K562 (cell line): ENCODE results near the gene PRDM8. TPM values are rescaled to one million over a fixed set of nuclear protein-coding genes. Genes with fewer than 3 reads are reported as not detected.

ENCODE experiments used
- ATAC-seq: fragments of 200-7000 bp; cut with Tn5 transposase; 3 replicates; pipeline ENCODE4 v1.9.1; 2020; ENCODE audit warnings: moderate library complexity
- BruUV-seq: library from RNA; stranded (reverse); fragments of 400-500 nt; replicated peaks from 2 replicates; lab custom pipeline; 2021; lab: Mats Ljungman, UMichigan
- CTCF ChIA-PET: fragments of 300-600 bp; formaldehyde crosslinking; extraction: SDS; loops from one replicate; lab custom pipeline; 2021; ENCODE audit warnings: low intra/inter-chr PET ratio; lab: Yijun Ruan, JAX
- POLR2A ChIA-PET: fragments of 300-600, 350-650 bp; sonication (Branson Sonifier 250); formaldehyde crosslinking; extraction: SDS; loops from one replicate; lab custom pipeline; 2021; ENCODE audit warnings: antibody characterized with exemption, inconsistent platforms; lab: Yijun Ruan, JAX
- DNase-seq, 4 experiments: peaks; one replicate each; pipeline versions ENCODE4 v3.0.0 to v3.0.0-alpha.2; 2011 to 2018; ENCODE audit warnings: low spot score in 3 of 4, mixed read lengths in 3 of 4; ENCODE audit errors: extremely low read depth in 1 of 4
- FAIRE-seq: peaks from 2 replicates; lab custom pipeline; 2011; peaks lifted over from hg19 to GRCh38; lab: Jason Lieb, UNC
- H2AFZ ChIP-seq: 2 replicates; pipeline ENCODE4 v1.6.0; 2011; ENCODE audit warnings: low read depth, low read length, control low read depth, inconsistent platforms
- H3K27ac ChIP-seq: fragments of 200-600 bp; 3 replicates; pipeline ENCODE4 v1.8.0; 2011; ENCODE audit warnings: low read depth, mild to moderate bottlenecking, control low read depth, inconsistent platforms, low read length, moderate library complexity, mixed read lengths; ENCODE audit errors: extremely low read depth
- H3K27me3 ChIP-seq, 2 experiments: fragments of 300-600 bp in 1 of 2; 2 replicates in 1 of 2; 3 replicates in 1 of 2; pipeline versions ENCODE4 v1.6.0 to v1.8.0; 2011; ENCODE audit warnings: inconsistent platforms in 2 of 2, low read length in 2 of 2, mild to moderate bottlenecking in 1 of 2, mixed read lengths in 1 of 2, moderate library complexity in 1 of 2; ENCODE audit not compliant: control insufficient read depth in 2 of 2, insufficient read depth in 2 of 2
- H3K36me3 ChIP-seq: fragments of 300-600 bp; 3 replicates; pipeline ENCODE4 v1.8.0; 2011; ENCODE audit warnings: mild to moderate bottlenecking, low read length, inconsistent platforms; ENCODE audit not compliant: control insufficient read depth, insufficient read depth
- H3K4me1 ChIP-seq, 2 experiments: fragments of 200-600 bp in 1 of 2; replicated peaks in 1 of 2; 2 replicates in 1 of 2; 3 replicates in 1 of 2; pipeline versions ENCODE4 v1.5.1 to v1.8.0; 2011; ENCODE audit warnings: inconsistent platforms in 2 of 2, low read length in 2 of 2, mild to moderate bottlenecking in 1 of 2, mixed read lengths in 1 of 2, moderate library complexity in 1 of 2; ENCODE audit not compliant: control insufficient read depth in 2 of 2, insufficient read depth in 2 of 2
- H3K4me2 ChIP-seq: 2 replicates; pipeline ENCODE4 v1.6.1; 2011; ENCODE audit warnings: low read length, control low read depth, inconsistent platforms, mixed read lengths; ENCODE audit not compliant: insufficient read depth
- H3K4me3 ChIP-seq: fragments of 200-600 bp; sonication (generic), shearing (Covaris generic); 2 replicates; pipeline ENCODE4 v1.5.1; 2016; ENCODE audit warnings: control low read depth, inconsistent platforms
- H3K79me2 ChIP-seq: fragments of 200-600 bp; 3 replicates; pipeline ENCODE4 v1.8.0; 2011; ENCODE audit warnings: low read length, inconsistent platforms; ENCODE audit not compliant: control insufficient read depth, insufficient read depth
- H3K9ac ChIP-seq, 2 experiments: 2 replicates each; pipeline versions ENCODE4 v1.6.0 to v1.6.1; 2011; ENCODE audit warnings: low read depth in 2 of 2, low read length in 2 of 2, control low read depth in 1 of 2, inconsistent platforms in 1 of 2, mild to moderate bottlenecking in 1 of 2, mixed read lengths in 1 of 2; ENCODE audit not compliant: insufficient read depth in 1 of 2
- H3K9me1 ChIP-seq: one replicate; pipeline ENCODE4 v1.6.0; 2011; ENCODE audit warnings: inconsistent platforms, mild to moderate bottlenecking, low read length, moderate library complexity; ENCODE audit not compliant: control insufficient read depth, insufficient read depth
- H3K9me3 ChIP-seq: replicated peaks from 2 replicates; pipeline ENCODE4 v1.5.1; 2011; ENCODE audit warnings: low read depth, low read length, inconsistent platforms; ENCODE audit not compliant: control insufficient read depth, insufficient read depth
- H4K20me1 ChIP-seq: replicated peaks from 2 replicates; pipeline ENCODE4 v1.6.1; 2011; ENCODE audit warnings: low read length, inconsistent platforms, mixed read lengths; ENCODE audit not compliant: control insufficient read depth, insufficient read depth
- BCLAF1 ChIP-seq, 2 experiments: fragments of 450-650 bp in 1 of 2; IDR thresholded peaks; 2 replicates each; pipeline ENCODE4 v1.6.1; 2011 to 2017; ENCODE audit warnings: low read depth in 2 of 2, antibody characterized with exemption in 1 of 2, borderline replicate concordance in 1 of 2, low read length in 1 of 2, mild to moderate bottlenecking in 1 of 2, mixed read lengths in 1 of 2; ENCODE audit not compliant: control insufficient read depth in 1 of 2
- BRF2 ChIP-seq: IDR thresholded peaks from 3 replicates; pipeline ENCODE4 v1.6.1; 2011; ENCODE audit warnings: borderline replicate concordance, mild to moderate bottlenecking; ENCODE audit not compliant: insufficient read length, insufficient read depth
- CEBPB ChIP-seq: fragments of 450-650 bp; IDR thresholded peaks from 2 replicates; pipeline ENCODE4 v1.6.1; 2016; ENCODE audit warnings: missing genetic modification characterization, missing compliant biosample characterization
- CEBPG ChIP-seq, 3 experiments: fragments of 200-800 bp in 1 of 3; sonication (Bioruptor generic) in 1 of 3; sonication (generic) in 1 of 3; formaldehyde crosslinking in 1 of 3; IDR thresholded peaks in 2 of 3; conservative IDR thresholded peaks in 1 of 3; 2 replicates each; pipeline versions ENCODE4 v1.6.1 to v1.8.0; 2016 to 2022; ENCODE audit warnings: missing compliant biosample characterization in 2 of 3, missing genetic modification characterization in 2 of 3, mild to moderate bottlenecking in 1 of 3, missing genetic modification reagents in 1 of 3
- DPF2 ChIP-seq: fragments of 450-650 bp; IDR thresholded peaks from 2 replicates; pipeline ENCODE4 v1.6.1; 2016
- EP300 ChIP-seq: IDR thresholded peaks from 2 replicates; pipeline ENCODE4 v1.6.1; 2012; ENCODE audit warnings: low read length, improper control_type of control experiment
- MAFG ChIP-seq: fragments of 450-650 bp; conservative IDR thresholded peaks from 2 replicates; pipeline ENCODE4 v1.6.1; 2016; ENCODE audit warnings: missing genetic modification characterization, missing compliant biosample characterization
- MXI1 ChIP-seq: IDR thresholded peaks from 2 replicates; pipeline ENCODE4 v1.6.1; 2011; ENCODE audit warnings: low read depth, mild to moderate bottlenecking, improper control_type of control experiment, low read length
- PKNOX1 ChIP-seq: fragments of 450-650 bp; IDR thresholded peaks from 2 replicates; pipeline ENCODE4 v1.6.1; 2016
- POLR2AphosphoS5 ChIP-seq: IDR thresholded peaks from 2 replicates; pipeline ENCODE4 v1.6.1; 2011; ENCODE audit warnings: mild to moderate bottlenecking, low read depth, low read length, moderate library complexity; ENCODE audit not compliant: control insufficient read depth, insufficient read depth
- RBFOX2 ChIP-seq: fragments of 200-400 bp; formaldehyde crosslinking; IDR thresholded peaks from 2 replicates; pipeline ENCODE4 v1.6.1; 2017; ENCODE audit warnings: low read depth, mild to moderate bottlenecking, low read length, moderate library complexity
- ZNF133 ChIP-seq: fragments of 250-450 bp; sonication (Bioruptor Pico); IDR thresholded peaks from 2 replicates; pipeline ENCODE4 v1.4.0; 2020; ENCODE audit warnings: mild to moderate bottlenecking
- ZNF75A ChIP-seq: fragments of 450-650 bp; formaldehyde crosslinking; IDR thresholded peaks from 2 replicates; pipeline ENCODE4 v1.4.0; 2020; ENCODE audit warnings: mild to moderate bottlenecking
- WGBS: fragments of 100-300 bp; shearing (Covaris generic); methylation state at CpG from one replicate; pipeline ENCODE4 v1.1.6; 2016; ENCODE audit warnings: low coverage, mixed read lengths; ENCODE audit not compliant: insufficient coverage; ENCODE audit errors: missing lambda C conversion rate; 5-methylcytosine and 5-hydroxymethylcytosine counted together
- in situ Hi-C: fragments of 300-500 bp; cut with MboI; formaldehyde crosslinking; loops from 4 replicates; pipeline ENCODE4 v1.15.0; 2018; ENCODE audit warnings: inconsistent platforms, mixed read lengths
- intact Hi-C: fragments of 100-400 bp; cut with micrococcal nuclease; formaldehyde crosslinking; loops from 2 replicates; pipeline ENCODE4 v1.14.2; 2022
- polyA plus RNA-seq, 8 experiments: library from polyadenylated mRNA; depleted of rRNA in 4 of 8; stranded (reverse) in 5 of 8; unstranded in 3 of 8; fragments of >200 nt; fragmentation: Nextera tagmentation in 2 of 8; fragmentation: Illumina TruSeq in 1 of 8; extraction: Ambion mirVana in 2 of 8; extraction: Trizol in 1 of 8; gene quantifications; 2 replicates each; pipeline versions ENCODE4 v1.2.1 to v1.2.3, GENCODE V29; 2011 to 2014; ENCODE audit warnings: inconsistent platforms in 1 of 8, missing spikeins in 1 of 8
- total RNA-seq, 7 experiments: library from RNA; depleted of rRNA in 6 of 7; stranded (reverse); fragments of >200 nt in 6 of 7; fragmentation: Illumina TruSeq in 2 of 7; extraction: Trizol in 2 of 7; gene quantifications; 2 replicates each; pipeline versions ENCODE4 v1.2.1 to v1.2.3, GENCODE V29; 2011 to 2021; ENCODE audit warnings: low replicate concordance in 1 of 7

PRDM8 gene
- total and polyA plus RNA-seq, 9 of the 15 experiments (the other 6 are each of a cell fraction or from before 2014, with no cell fraction given): 0.40 TPM; not detected in 8

GRCh38 chr4:80231180-80231579 is 33.9 kb downstream of the PRDM8 start (continued):
- no peak for TF ChIP-seq ZNF75A (CRISPR knock-in tag)
- peak; percentile 46; the same call in 1 of the 2 replicates for TF ChIP-seq DPF2
- no peak for TF ChIP-seq BRF2
- TF ChIP-seq PKNOX1: 0 out of 2 replicates have a peak, but pooled peaks have one; percentile 24
- TF ChIP-seq EP300: peak; percentile 7; the same call in 1 of the 2 replicates
- peak; percentile 19; the same call in 1 of the 2 replicates for TF ChIP-seq MAFG (tag)
- TF ChIP-seq, all 486 proteins: peak for 9

- BruUV-seq: TSS peak; percentile 96
- Histone ChIP-seq H3K4me1 (peaks cover 4 to 18% of the 10 kb centered on the region in 2 experiments; a peak in 4 of 5 replicates), H3K79me2 (no peaks in the 10 kb centered on the region), H2AFZ (peak overlapping the region; percentile 93), H3K9me1 (no peaks in the 10 kb centered on the region), H3K36me3 (no peaks in the 10 kb centered on the region), H3K9ac (no peak overlapping the region), H4K20me1 (no peaks in the 10 kb centered on the region), H3K4me2 (0 out of 2 replicates have a peak overlapping the region, but pooled peaks have one; percentile 26), H3K4me3 (no peak overlapping the region), H3K27me3 (no peaks in the 10 kb centered on the region), H3K9me3 (no peaks in the 10 kb centered on the region), H3K27ac (peak overlapping the region; percentile 44; the same call in 2 of the 3 replicates)
- WGBS: 33% methylated on average over 2 of the region's 2 CpGs
- CTCF ChIA-PET: no interaction called here
- POLR2A ChIA-PET: no interaction called here
- DNase-seq (no peak), ATAC-seq (peak; percentile 62), FAIRE-seq (no peak)
- in situ Hi-C loops: no loop called here
- intact Hi-C loops: no loop called here
- TF ChIP-seq MXI1 (no peak), RBFOX2 (peak; percentile 38; the same call in 1 of the 2 replicates), ZNF133 (CRISPR knock-in tag) (no peak), BCLAF1 (IDR thresholded peaks at IDR 0.05; ENCODE audit: borderline replicate concordance in 1 of 2, control insufficient read depth in 1 of 2, low read depth in 2 of 2, low read length in 1 of 2) (0 out of 4 replicates have a peak, but pooled peaks of 1 of the 2 experiments have one; percentile 36), CEBPB (tag) (peak; percentile 75), CEBPG (CRISPR knock-in tag; IDR thresholded peaks at IDR 0.05) (no peak), CEBPG (tag; conservative IDR thresholded peaks at IDR 0.05 in 1 of 2, IDR thresholded peaks at IDR 0.05 in 1 of 2) (peak in 1 of 2 experiments; percentile 77; a peak in 3 of 4 replicates), POLR2AphosphoS5 (0 out of 2 replicates have a peak, but pooled peaks have one; percentile 24)
Measured at GRCh38 chr4:80232707-80233370, 35.5 kb downstream of the PRDM8 start.
